ENCODE data around the gene BTRC. TPM values are rescaled to one million over a fixed set of nuclear protein-coding genes. Genes with fewer than 3 reads are reported as not detected.

The BTRC gene
- total and polyA plus RNA-seq, 8 donors = 3.5 to 14.5 (median 4.7) TPM

- peaks cover 17 to 86% (median 51%) of the 10 kb centered on the region in 3 donors for H3K27me3 ChIP-seq
- H3K36me3 ChIP-seq = no peaks in the 10 kb centered on the region
- H3K9me3 ChIP-seq = no peaks in the 10 kb centered on the region
- H3K27ac ChIP-seq = no peak overlapping the region
- no peak for DNase-seq
- TF ChIP-seq POLR2AphosphoS5 (IDR thresholded peaks at IDR 0.05) (no peak), EP300 (IDR thresholded peaks at IDR 0.05) (no peak), POLR2A (IDR thresholded peaks at IDR 0.05) (no peak), CTCF (IDR thresholded peaks at IDR 0.05) (no peak)
- intact Hi-C loops (cut with DNase I; ENCODE audit: low total_unique reads) = no loop called here
- peaks cover 25 to 31% (median 30%) of the 10 kb centered on the region in 4 donors for H3K4me1 ChIP-seq
- H3K4me3 ChIP-seq = no peak overlapping the region
- 50 to 63% (median 62%) methylated on average over 7 of the region's 7 CpGs for WGBS, 5 donors
Observed at GRCh38 chr10:101567165-101568006, 213.4 kb downstream of the BTRC start.

DNA sequence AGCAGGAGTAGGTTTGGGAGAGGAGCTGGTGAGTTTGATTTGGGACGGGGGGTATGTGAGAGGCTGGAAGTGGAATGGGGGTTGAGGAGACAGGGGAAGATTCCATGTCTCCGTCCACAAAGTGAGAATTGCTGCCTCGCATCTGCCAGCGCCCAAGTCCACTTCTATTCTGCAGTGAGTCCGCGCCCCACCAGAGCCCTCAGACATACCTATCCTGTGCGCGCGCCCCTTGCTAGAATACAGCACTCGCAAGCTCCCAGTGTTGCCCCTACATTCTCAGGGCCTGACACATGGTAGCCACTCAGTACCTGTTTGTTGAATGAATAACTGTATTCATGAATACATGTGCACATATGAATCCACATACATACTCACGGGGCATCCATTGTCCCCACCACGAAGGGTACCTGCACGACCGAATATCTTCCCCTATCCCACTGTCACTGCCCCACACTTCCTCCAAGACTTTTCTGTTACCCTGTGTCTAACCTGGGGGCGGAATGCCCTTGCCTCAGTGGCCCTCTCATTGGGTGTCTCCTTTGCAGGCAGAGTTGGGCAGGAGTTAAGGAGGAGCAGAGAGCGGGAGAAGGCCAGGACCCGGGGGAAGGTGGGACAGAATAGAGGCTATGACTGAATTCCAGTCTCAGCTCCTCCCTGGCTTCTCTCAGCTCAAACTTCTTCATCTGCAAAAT, 214.2 kb downstream of the BTRC start:
- intact Hi-C loops (cut with DNase I; ENCODE audit: low total_unique reads) = no loop called here
- H3K27ac ChIP-seq = no peak overlapping the region
- peaks cover 17 to 78% (median 47%) of the 10 kb centered on the region in 3 donors for H3K27me3 ChIP-seq
- 80 to 87% (median 86%) methylated on average over 17 of the region's 17 CpGs for WGBS, 5 donors
- DNase-seq = no peak
- H3K4me1 ChIP-seq = peaks cover 25 to 31% (median 30%) of the 10 kb centered on the region in 4 donors
- peaks cover 0 to 5% (median 0%) of the 10 kb centered on the region in 4 donors for H3K36me3 ChIP-seq
- no peak overlapping the region for H3K4me3 ChIP-seq
- peaks cover 0 to 8% (median 6%) of the 10 kb centered on the region in 4 donors for H3K9me3 ChIP-seq
- TF ChIP-seq CTCF (IDR thresholded peaks at IDR 0.05) = no peak
- no peak for TF ChIP-seq POLR2AphosphoS5 (IDR thresholded peaks at IDR 0.05)
- TF ChIP-seq POLR2A (IDR thresholded peaks at IDR 0.05) = no peak

- DNase-seq = no peak
- H3K36me3 ChIP-seq = peaks cover 0 to 5% (median 0%) of the 10 kb centered on the region in 4 donors
- no peak for TF ChIP-seq CTCF (IDR thresholded peaks at IDR 0.05)
- no peak for TF ChIP-seq POLR2A (IDR thresholded peaks at IDR 0.05)
- TF ChIP-seq EP300 (IDR thresholded peaks at IDR 0.05) = no peak
- no peak for TF ChIP-seq POLR2AphosphoS5 (IDR thresholded peaks at IDR 0.05)
- H3K27me3 ChIP-seq = peaks cover 17 to 67% (median 46%) of the 10 kb centered on the region in 3 donors
- WGBS, 5 donors = 5 to 17% (median 5%) methylated on average over 11 of the region's 11 CpGs
- H3K4me1 ChIP-seq = peaks cover 25 to 31% (median 30%) of the 10 kb centered on the region in 4 donors
- intact Hi-C loops (cut with DNase I; ENCODE audit: low total_unique reads) = no loop called here
- H3K27ac ChIP-seq = no peak overlapping the region
- peaks cover 0 to 13% (median 7%) of the 10 kb centered on the region in 4 donors for H3K9me3 ChIP-seq
- peak overlapping the region in 2 of 4 donors; percentile 53 to 63 for H3K4me3 ChIP-seq
Observed at GRCh38 chr10:101569323-101569621, 215.3 kb downstream of the BTRC start.

GRCh38 chr10:101569622-101570427, 215.9 kb downstream of the BTRC start:
- TF ChIP-seq CTCF (IDR thresholded peaks at IDR 0.05) = peak in 5 of 7 experiments; percentile 40 to 99 (median 94)
- no peak for TF ChIP-seq POLR2AphosphoS5 (IDR thresholded peaks at IDR 0.05)
- Histone ChIP-seq H3K27me3 (peaks cover 17 to 61% (median 45%) of the 10 kb centered on the region in 3 donors), H3K4me1 (peaks cover 25 to 31% (median 30%) of the 10 kb centered on the region in 4 donors), H3K27ac (peak overlapping the region in 1 of 5 donors; percentile 36), H3K4me3 (peak overlapping the region; percentile 50 to 63 (median 54)), H3K36me3 (peaks cover 0 to 5% (median 0%) of the 10 kb centered on the region in 4 donors), H3K9me3 (peaks cover 0 to 13% (median 7%) of the 10 kb centered on the region in 4 donors)
- 1 to 5% (median 2%) methylated on average over 19 to 56 of the region's 56 CpGs for WGBS, 5 donors
- intact Hi-C loops (cut with DNase I; ENCODE audit: low total_unique reads) = loop anchor here (5.0 kb wide), 1 partner anchor 358 kb away; no protein-coding TSS in a partner anchor
- peak; percentile 88 to 93 for DNase-seq

All from stomach (tissue), 9 donors.